Lower lobe of right lung (tissue), 2 donors: ENCODE data around the gene SAMD1. TPM values are rescaled to one million over a fixed set of nuclear protein-coding genes. Genes with fewer than 3 reads are reported as not detected.

Experiments
- ATAC-seq, 2 donors: fragments of 200-7000 bp; cut with Tn5 transposase; one replicate each; pipeline ENCODE4 v1.9.1; 2020 to 2022; ENCODE audit warnings: mild to moderate bottlenecking in 2 of 2, moderate library complexity in 2 of 2
- DNase-seq: peaks from one replicate; pipeline ENCODE4 v3.0.0-alpha.2; 2020
- H3K27ac ChIP-seq: fragments of 200-600 bp; one replicate; pipeline ENCODE4 v1.8.0; 2022
- H3K27me3 ChIP-seq: fragments of 200-600 bp; one replicate; pipeline ENCODE4 v1.8.0; 2022; ENCODE audit warnings: low read depth
- H3K36me3 ChIP-seq: fragments of 200-600 bp; one replicate; pipeline ENCODE4 v1.8.0; 2022; ENCODE audit warnings: mild to moderate bottlenecking
- H3K4me1 ChIP-seq: fragments of 200-600 bp; one replicate; pipeline ENCODE4 v1.8.0; 2022
- H3K4me3 ChIP-seq: fragments of 200-600 bp; one replicate; pipeline ENCODE4 v1.8.0; 2022; ENCODE audit warnings: mild to moderate bottlenecking
- H3K9me3 ChIP-seq: fragments of 200-600 bp; one replicate; pipeline ENCODE4 v1.8.0; 2022
- intact Hi-C: fragments of 100-400 bp; cut with DNase I; formaldehyde crosslinking; loops from one replicate; pipeline ENCODE4 v1.11.0; 2022
- total RNA-seq: library from RNA; stranded (reverse); fragmentation: NEBNext Ultra II Directional; extraction: Animal tissue kit (Norgen Biotek cat#: 25700); gene quantifications from one replicate; pipeline ENCODE4 v1.2.1, GENCODE V29; 2021
- TF ChIP-seq, protein P1 (sequence below): fragments of 200-600 bp; IDR thresholded peaks from one replicate; pipeline ENCODE4 v1.8.0; 2022; ENCODE audit warnings: antibody characterized with exemption, mild to moderate bottlenecking
- donor health status: DM: no; HTN: yes; CAD: no; lungs with severe emphysema.

Gene SAMD1
- total RNA-seq, 1 donor from 2014 or later = 51.4 TPM

DNA sequence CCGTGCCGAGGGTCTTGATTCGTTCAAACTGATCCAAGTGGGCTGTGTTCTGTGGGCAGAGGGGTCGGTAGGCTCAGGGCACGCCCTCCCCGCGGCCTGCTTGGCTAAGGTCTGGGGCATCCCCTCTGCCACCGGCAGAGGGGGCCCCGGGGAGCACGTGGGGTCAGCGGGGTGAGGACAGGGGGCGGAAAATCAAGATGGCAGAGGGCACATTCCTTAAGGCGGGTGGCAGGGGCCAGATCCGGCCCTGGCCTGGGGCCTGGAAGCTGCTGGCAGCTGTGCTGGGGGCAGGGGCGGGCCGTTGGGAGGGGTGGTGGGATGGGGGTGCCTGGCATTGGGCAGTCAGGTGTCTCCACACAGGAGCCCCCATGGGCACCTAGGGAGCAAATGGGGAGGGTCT is 16.3 kb upstream of the SAMD1 start:
- Histone ChIP-seq H3K27me3 (no peaks in the 10 kb centered on the region), H3K4me1 (peaks cover 2% of the 10 kb centered on the region), H3K9me3 (no peaks in the 10 kb centered on the region), H3K36me3 (peaks cover 65% of the 10 kb centered on the region), H3K27ac (no peak overlapping the region), H3K4me3 (no peak overlapping the region)
- DNase-seq = no peak
- peak; percentile 11 to 14 for ATAC-seq
- TF ChIP-seq, protein P1, sequence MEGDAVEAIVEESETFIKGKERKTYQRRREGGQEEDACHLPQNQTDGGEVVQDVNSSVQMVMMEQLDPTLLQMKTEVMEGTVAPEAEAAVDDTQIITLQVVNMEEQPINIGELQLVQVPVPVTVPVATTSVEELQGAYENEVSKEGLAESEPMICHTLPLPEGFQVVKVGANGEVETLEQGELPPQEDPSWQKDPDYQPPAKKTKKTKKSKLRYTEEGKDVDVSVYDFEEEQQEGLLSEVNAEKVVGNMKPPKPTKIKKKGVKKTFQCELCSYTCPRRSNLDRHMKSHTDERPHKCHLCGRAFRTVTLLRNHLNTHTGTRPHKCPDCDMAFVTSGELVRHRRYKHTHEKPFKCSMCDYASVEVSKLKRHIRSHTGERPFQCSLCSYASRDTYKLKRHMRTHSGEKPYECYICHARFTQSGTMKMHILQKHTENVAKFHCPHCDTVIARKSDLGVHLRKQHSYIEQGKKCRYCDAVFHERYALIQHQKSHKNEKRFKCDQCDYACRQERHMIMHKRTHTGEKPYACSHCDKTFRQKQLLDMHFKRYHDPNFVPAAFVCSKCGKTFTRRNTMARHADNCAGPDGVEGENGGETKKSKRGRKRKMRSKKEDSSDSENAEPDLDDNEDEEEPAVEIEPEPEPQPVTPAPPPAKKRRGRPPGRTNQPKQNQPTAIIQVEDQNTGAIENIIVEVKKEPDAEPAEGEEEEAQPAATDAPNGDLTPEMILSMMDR = no peak
- intact Hi-C loops = no loop called here

DNA sequence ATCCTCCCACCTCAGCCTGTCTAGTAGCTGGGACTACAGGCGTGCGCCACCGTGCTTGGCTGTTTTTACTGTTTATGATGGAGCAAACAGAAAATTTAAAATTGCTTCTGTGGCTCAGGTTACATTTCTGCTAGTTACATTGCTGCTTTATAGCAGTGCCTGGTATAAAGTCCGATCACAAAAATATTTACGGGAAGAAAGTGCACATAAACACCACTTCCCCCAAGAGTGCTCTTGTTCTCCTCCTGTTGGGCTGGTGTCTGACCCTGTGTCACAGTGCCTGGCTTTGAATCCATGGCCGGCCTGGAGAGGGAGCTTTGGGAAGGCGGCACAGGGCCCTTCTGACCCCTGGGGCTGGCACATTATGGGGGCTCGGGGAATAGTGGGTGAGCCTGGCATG is 15.1 kb upstream of the SAMD1 start:
- Histone ChIP-seq H3K27me3 (no peaks in the 10 kb centered on the region), H3K9me3 (no peaks in the 10 kb centered on the region), H3K36me3 (peaks cover 76% of the 10 kb centered on the region), H3K4me3 (no peak overlapping the region), H3K4me1 (no peaks in the 10 kb centered on the region), H3K27ac (no peak overlapping the region)
- ATAC-seq (no peak), DNase-seq (no peak)
- intact Hi-C loops = no loop called here
- TF ChIP-seq, protein P1 = no peak

DNA sequence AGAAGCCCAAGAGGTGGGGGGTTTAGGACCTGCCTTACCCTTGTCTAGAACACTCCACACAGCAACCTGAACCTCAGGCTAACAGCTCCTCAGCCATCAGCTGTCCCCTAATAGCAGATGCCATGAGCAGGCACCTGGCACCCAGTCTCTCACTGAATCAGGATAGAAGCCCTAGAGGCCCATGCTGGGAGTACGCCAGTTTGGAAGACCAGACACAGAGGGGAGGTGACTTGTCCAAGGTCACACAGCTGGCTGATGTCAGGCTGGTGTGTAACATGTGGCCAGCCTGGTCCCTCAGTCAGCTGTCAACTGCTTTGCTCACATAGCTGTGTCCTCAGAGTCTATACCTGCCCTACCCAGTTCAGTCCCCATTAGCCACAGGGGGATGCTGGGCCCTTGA is 12.8 kb upstream of the SAMD1 start:
- Histone ChIP-seq H3K36me3 (peaks cover 94% of the 10 kb centered on the region), H3K4me3 (no peak overlapping the region), H3K27me3 (no peaks in the 10 kb centered on the region), H3K9me3 (no peaks in the 10 kb centered on the region), H3K27ac (no peak overlapping the region), H3K4me1 (no peaks in the 10 kb centered on the region)
- intact Hi-C loops = no loop called here
- TF ChIP-seq, protein P1 = no peak
- DNase-seq (no peak), ATAC-seq (no peak)

DNA sequence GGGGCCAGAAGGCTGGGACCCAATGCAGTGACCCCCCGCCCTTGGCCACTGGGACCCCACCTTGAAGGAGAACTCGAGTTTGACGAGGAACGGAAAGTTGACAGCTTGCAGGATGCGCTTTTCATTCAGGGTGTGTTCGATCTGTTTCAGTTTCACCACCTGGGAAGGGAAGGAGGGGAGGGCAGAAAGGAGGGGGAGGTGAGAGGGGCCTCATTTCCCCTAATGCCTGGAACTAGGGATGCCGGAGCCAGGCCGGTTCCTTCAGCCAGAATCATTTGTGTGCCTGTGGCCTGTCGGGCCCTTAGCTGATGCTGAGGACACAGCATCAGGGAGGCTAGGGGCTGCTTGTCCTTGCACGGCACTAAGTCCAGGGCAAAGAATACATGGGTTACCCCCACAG is 12.2 kb upstream of the SAMD1 start:
- Histone ChIP-seq H3K4me1 (no peaks in the 10 kb centered on the region), H3K27me3 (no peaks in the 10 kb centered on the region), H3K4me3 (no peak overlapping the region), H3K36me3 (peaks cover 96% of the 10 kb centered on the region), H3K27ac (no peak overlapping the region), H3K9me3 (no peaks in the 10 kb centered on the region)
- intact Hi-C loops = no loop called here
- TF ChIP-seq, protein P1 = no peak
- DNase-seq (no peak), ATAC-seq (no peak)

- H3K4me3 ChIP-seq = no peak overlapping the region
- H3K27ac ChIP-seq = no peak overlapping the region
- H3K9me3 ChIP-seq = no peaks in the 10 kb centered on the region
- DNase-seq = no peak
- intact Hi-C loops = no loop called here
- TF ChIP-seq, protein P1 = no peak
- H3K36me3 ChIP-seq = peaks cover 96% of the 10 kb centered on the region
- no peak for ATAC-seq
- no peaks in the 10 kb centered on the region for H3K27me3 ChIP-seq
- H3K4me1 ChIP-seq = no peaks in the 10 kb centered on the region
Measured at GRCh38 chr19:14102102-14102696, 11.6 kb upstream of the SAMD1 start.
